Measurements from ENCODE around the gene ATP2A1.
"Not testable (repeated sequence)": the region's sequence is repeated elsewhere in the genome, so short reads cannot be mapped to it uniquely, and the experiment has no call there.

Gene ATP2A1

DNA sequence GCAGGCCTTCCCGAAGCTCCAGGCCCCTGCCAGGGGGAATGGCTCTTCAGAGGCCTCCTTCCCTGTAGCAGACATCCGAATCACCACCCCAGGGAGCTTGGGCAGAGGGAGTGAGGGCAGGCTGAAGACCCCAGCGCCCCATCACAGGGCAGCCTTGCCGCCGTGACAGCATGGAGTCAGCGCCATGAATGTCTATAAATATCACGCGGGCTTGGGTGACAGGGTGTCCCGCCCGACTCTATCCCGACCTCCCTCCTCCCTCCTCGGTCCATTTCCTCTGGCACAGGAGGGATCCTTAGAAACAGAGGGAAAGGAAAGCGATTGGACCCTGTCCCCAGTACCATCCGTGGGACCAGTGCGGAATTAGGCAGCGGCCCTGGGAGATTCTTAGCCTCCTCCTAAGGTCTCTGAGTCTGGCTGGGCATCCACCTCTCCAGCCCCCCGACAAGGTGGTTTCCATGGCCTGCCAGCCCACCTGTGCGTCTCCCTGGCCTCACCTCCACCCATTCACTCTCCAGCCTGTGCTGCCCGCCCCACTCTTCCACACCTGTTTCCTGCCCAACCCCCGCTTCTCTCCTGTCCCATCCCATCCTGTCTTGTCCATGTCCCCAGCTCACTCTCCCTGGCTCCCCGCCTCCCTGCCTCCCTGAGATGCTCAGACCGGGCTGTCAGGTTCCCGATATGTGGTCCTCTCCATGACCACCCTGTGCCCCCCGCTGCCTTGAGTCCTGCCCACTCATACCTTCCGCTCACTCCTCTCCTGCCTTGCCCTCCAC, 5.1 kb downstream of the ATP2A1 start:
- DNase-seq (ENCODE audit: extremely low read depth, low read depth): no peak
- TF ChIP-seq, protein P1, sequence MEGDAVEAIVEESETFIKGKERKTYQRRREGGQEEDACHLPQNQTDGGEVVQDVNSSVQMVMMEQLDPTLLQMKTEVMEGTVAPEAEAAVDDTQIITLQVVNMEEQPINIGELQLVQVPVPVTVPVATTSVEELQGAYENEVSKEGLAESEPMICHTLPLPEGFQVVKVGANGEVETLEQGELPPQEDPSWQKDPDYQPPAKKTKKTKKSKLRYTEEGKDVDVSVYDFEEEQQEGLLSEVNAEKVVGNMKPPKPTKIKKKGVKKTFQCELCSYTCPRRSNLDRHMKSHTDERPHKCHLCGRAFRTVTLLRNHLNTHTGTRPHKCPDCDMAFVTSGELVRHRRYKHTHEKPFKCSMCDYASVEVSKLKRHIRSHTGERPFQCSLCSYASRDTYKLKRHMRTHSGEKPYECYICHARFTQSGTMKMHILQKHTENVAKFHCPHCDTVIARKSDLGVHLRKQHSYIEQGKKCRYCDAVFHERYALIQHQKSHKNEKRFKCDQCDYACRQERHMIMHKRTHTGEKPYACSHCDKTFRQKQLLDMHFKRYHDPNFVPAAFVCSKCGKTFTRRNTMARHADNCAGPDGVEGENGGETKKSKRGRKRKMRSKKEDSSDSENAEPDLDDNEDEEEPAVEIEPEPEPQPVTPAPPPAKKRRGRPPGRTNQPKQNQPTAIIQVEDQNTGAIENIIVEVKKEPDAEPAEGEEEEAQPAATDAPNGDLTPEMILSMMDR (IDR thresholded peaks at IDR 0.05; ENCODE audit: low read depth, low read length): no peak

GRCh38 chr16:28884045-28884444, 5.8 kb downstream of the ATP2A1 start:
- TF ChIP-seq, protein P1 (IDR thresholded peaks at IDR 0.05; ENCODE audit: low read depth, low read length): no peak

DNA sequence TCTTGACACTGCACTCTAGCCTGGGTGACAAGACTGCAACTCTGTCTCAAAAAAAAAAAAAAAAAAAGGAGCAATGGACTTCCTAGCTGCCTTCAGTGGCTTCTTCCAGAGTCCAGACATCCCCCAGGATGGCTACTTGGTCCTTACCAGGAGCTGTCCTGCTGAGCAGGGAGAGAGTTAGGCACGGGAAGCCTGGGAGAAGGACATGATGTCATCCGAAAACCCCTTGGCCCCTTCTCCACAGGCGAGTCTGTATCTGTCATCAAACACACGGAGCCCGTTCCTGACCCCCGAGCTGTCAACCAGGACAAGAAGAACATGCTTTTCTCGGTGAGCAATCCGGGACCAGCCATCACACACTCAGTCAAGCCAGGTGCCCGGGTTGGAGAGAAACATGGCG, 8.7 kb downstream of the ATP2A1 start:
- DNase-seq (ENCODE audit: extremely low read depth, low read depth): no peak
- TF ChIP-seq, protein P1 (IDR thresholded peaks at IDR 0.05; ENCODE audit: low read depth, low read length): no peak

More at GRCh38 chr16:28884045-28884444, 5.8 kb downstream of the ATP2A1 start:
- DNase-seq (ENCODE audit: extremely low read depth, low read depth): no peak

- DNase-seq (ENCODE audit: extremely low read depth, low read depth): not testable (repeated sequence)
Measured at GRCh38 chr16:28890355-28890754, 12.1 kb downstream of the ATP2A1 start.

GRCh38 chr16:28891964-28892890, 13.9 kb downstream of the ATP2A1 start:
- DNase-seq (ENCODE audit: extremely low read depth, low read depth): no peak
- TF ChIP-seq, protein P1 (IDR thresholded peaks at IDR 0.05; ENCODE audit: low read depth, low read length): no peak

DNA sequence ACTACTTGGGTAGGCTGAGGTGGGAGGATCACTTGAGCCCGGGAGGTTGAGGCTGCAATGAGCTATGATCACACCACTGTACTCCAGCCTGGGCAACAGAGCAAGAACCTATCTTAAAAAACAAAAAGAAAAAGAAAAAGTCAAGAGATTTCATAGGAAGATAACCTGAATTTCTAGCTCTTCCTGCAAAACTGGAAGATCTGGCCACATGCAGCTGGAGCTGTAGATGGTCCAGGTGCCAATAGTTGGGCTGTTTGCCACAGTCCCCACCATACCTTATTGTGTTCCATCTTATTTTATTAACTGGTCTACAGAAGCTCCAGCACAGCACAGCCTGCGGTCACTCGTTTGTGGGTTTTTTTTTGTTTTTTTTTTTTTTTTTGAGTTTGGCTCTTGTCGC, 15.0 kb downstream of the ATP2A1 start:
- TF ChIP-seq, protein P1 (IDR thresholded peaks at IDR 0.05; ENCODE audit: low read depth, low read length): no peak
- DNase-seq (ENCODE audit: extremely low read depth, low read depth): no peak

DNA sequence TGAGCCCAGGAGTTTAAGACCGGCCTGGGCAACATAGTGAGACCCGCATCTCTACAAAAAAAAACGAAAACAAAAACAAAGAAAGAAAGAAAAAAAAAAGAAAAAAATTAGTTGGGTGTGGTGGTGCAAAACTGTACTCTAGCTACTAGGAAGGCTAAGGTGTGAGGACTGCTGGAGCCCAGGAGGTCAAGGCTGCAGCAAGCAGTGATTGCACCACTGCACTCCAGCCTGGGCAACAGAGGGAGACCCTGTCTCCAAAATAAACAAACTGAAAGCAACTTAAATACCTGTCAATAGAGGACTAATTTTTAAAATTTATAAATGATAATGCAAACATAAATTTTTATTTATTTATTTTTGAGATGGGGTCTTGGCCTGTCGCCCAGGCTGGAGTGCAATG, 17.3 kb downstream of the ATP2A1 start:
- DNase-seq (ENCODE audit: extremely low read depth, low read depth): no peak

More for the DNA sequence above, 17.3 kb downstream of the ATP2A1 start:
- TF ChIP-seq, protein P1 (IDR thresholded peaks at IDR 0.05; ENCODE audit: low read depth, low read length): no peak

Measured in AG09319 (cell line).